K562 treated with DMSO at 1 percent for 4 hours (cell line): ENCODE results near the gene TMEM86B. TPM values are rescaled to one million over a fixed set of nuclear protein-coding genes. Genes with fewer than 3 reads are reported as not detected.

Source experiments
- total RNA-seq: library from RNA; unstranded; fragments of 300-600 nt; gene quantifications from 2 replicates; pipeline ENCODE4 v1.2.3, GENCODE V29; 2022; ENCODE audit not compliant: insufficient read depth

TMEM86B gene, protein sequence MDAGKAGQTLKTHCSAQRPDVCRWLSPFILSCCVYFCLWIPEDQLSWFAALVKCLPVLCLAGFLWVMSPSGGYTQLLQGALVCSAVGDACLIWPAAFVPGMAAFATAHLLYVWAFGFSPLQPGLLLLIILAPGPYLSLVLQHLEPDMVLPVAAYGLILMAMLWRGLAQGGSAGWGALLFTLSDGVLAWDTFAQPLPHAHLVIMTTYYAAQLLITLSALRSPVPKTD
- total RNA-seq = 11.8 and 17.7 TPM in 2 replicates

GRCh38 chr19:55228403-55229031 lies at the start of gene TMEM86B:
TSS of gene TMEM86B (minus strand) at chr19:55228763. CDS start at chr19:55228741, 22 bp downstream.

GRCh38 chr19:55258828-55259539 lies 30.4 kb upstream of the TMEM86B start, which contains the start of gene PPP6R1:
TSS of gene PPP6R1 (minus strand) at chr19:55259017. CDS start at chr19:55247103, 11,914 bp downstream.

GRCh38 chr19:55208880-55209692 lies 19.5 kb downstream of the TMEM86B start, which contains the start of gene PTPRH:
TSS of gene PTPRH (minus strand) at chr19:55209501. CDS start at chr19:55209433, 68 bp downstream.

GRCh38 chr19:55179606-55180484 lies 48.7 kb downstream of the TMEM86B start, which contains the start of gene SYT5:
TSS of gene SYT5 (minus strand) at chr19:55180289. CDS start at chr19:55179041, 1,248 bp downstream.

Other genes with a start within 250 kb of the TMEM86B start
- gene GP6, start 190.5 kb downstream of the TMEM86B start, total RNA-seq = 3.2 and 3.7 TPM in 2 replicates
- 14.3 and 19.2 TPM in 2 replicates for gene RDH13, start 165.6 kb downstream of the TMEM86B start, total RNA-seq
- 14.1 and 24.9 TPM in 2 replicates for gene EPS8L1, start 152.9 kb downstream of the TMEM86B start, total RNA-seq
- 85.4 and 89.7 TPM in 2 replicates for gene PPP1R12C, start 111.1 kb downstream of the TMEM86B start, total RNA-seq
- gene TNNT1, start 79.6 kb downstream of the TMEM86B start, total RNA-seq = 408 and 534 TPM in 2 replicates
- gene TNNI3, start 71.0 kb downstream of the TMEM86B start, total RNA-seq = 74.4 and 78.1 TPM in 2 replicates
- gene DNAAF3, start 62.1 kb downstream of the TMEM86B start, total RNA-seq = 9.7 and 13.7 TPM in 2 replicates
- gene SYT5, start 48.5 kb downstream of the TMEM86B start, total RNA-seq = 9.5 and 14.2 TPM in 2 replicates
- gene PTPRH, start 19.3 kb downstream of the TMEM86B start, total RNA-seq = 26.3 and 28.5 TPM in 2 replicates
- gene PPP6R1, start 30.3 kb upstream of the TMEM86B start, total RNA-seq = 73.9 and 88.4 TPM in 2 replicates
- gene HSPBP1, start 51.3 kb upstream of the TMEM86B start, total RNA-seq = 76.5 and 95.1 TPM in 2 replicates
- 7.6 and 8.4 TPM in 2 replicates for gene BRSK1, start 55.2 kb upstream of the TMEM86B start, total RNA-seq
- gene TMEM150B, start 96.6 kb upstream of the TMEM86B start, total RNA-seq = 2.3 and 6.6 TPM in 2 replicates
- 36.4 and 43.8 TPM in 2 replicates for gene KMT5C, start 111.1 kb upstream of the TMEM86B start, total RNA-seq
- gene COX6B2, start 126.0 kb upstream of the TMEM86B start, total RNA-seq = 0.33 TPM in 1 of 2 replicates, not detected in the other
- gene GARIN5B, start 134.5 kb upstream of the TMEM86B start, total RNA-seq = not detected in 2 replicates
- not detected in 2 replicates for gene IL11, start 141.7 kb upstream of the TMEM86B start, total RNA-seq
- gene TMEM190, start 148.1 kb upstream of the TMEM86B start, total RNA-seq = not detected in 2 replicates
- 6.7 and 8.7 TPM in 2 replicates for gene TMEM238, start 155.5 kb upstream of the TMEM86B start, total RNA-seq
- gene RPL28, start 157.2 kb upstream of the TMEM86B start, total RNA-seq = 3,550 and 3,674 TPM in 2 replicates
- 377 and 436 TPM in 2 replicates for gene UBE2S, start 179.0 kb upstream of the TMEM86B start, total RNA-seq
- gene SHISA7, start 214.5 kb upstream of the TMEM86B start, total RNA-seq = not detected in 2 replicates
- 94.9 and 118 TPM in 2 replicates for gene ISOC2, start 232.9 kb upstream of the TMEM86B start, total RNA-seq
- not detected in 2 replicates for gene C19orf85, start 236.0 kb upstream of the TMEM86B start, total RNA-seq
- 10.4 and 18.8 TPM in 2 replicates for gene ZNF628, start 247.9 kb upstream of the TMEM86B start, total RNA-seq